Measurements from ENCODE around the gene JMJD8.

The JMJD8 gene

GRCh38 chr16:641326-642188 is 42.6 kb downstream of the JMJD8 start, which contains the start of gene MCRIP2:
Gene MCRIP2, plus strand, starts transcription at chr16:641828. Its CDS starts 164 bp downstream, at chr16:641992.
- peak; percentile 94 for DNase-seq (ENCODE audit: low spot score)

DNA sequence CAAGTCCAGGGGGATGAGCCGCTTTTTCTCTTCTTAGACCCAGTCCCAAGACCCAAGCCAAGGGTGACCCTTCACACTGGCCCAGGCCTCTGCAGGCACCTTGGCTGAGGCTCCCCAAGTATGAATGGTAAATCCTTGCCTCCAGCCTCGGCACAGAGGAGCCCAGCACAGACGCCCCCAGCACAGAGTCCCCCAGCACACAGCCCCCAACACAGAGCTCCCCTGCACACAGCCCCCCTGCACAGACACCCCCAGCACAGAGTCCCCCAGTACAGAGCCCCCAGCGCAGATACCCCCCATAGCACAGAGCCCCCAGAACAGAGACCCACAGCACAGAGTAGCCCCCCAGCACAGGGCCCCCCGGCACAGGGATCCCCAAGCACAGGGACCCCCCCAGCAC is 43.5 kb downstream of the JMJD8 start:
- DNase-seq (ENCODE audit: low spot score), result no peak

DNA sequence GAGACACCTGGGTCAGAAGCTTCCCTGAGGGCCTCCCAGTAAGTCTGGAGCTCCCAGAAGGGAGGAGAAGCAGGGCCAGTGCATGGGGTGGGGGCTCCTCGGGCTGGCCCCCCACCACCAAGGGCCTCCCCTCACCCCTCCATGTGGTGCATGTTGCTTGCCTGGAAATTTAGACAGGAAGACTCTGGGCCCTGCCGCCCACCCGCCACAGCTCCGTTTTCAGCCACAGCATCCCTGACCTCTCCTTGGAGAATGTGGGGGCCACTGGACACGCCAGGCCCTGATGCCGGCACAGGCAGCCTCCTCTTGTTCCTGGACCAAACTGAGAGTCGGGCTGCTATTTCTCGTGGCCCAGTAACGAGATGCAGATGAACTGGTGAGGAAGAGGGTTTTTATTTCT is 45.3 kb downstream of the JMJD8 start:
- no peak for DNase-seq (ENCODE audit: low spot score)

DNA sequence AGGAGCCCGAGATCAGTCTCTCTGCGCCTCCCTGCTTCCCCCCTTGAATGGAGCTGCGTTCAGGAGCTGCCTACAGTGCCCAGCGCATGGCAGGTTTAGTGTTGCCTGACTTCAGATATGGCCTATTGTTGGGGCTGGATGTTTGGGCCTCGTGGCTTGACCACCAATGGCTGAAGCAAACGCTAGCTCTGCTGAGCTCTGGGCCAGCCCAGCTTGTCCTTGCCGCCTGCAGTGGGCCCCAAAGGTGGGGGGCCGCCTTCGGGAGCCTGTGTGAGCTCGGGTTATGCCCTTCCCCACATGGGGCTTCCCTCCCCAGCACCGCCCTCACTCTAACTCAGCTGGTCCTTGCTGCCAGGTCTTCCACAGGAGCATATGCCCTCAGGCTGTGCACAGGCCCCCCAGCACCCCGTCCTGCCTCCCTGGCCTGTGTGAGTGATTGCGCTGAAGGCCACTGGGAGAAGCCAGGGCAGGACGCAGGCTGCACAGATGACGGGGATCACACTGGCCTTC is 46.0 kb downstream of the JMJD8 start:
- no peak for DNase-seq (ENCODE audit: low spot score)

DNA sequence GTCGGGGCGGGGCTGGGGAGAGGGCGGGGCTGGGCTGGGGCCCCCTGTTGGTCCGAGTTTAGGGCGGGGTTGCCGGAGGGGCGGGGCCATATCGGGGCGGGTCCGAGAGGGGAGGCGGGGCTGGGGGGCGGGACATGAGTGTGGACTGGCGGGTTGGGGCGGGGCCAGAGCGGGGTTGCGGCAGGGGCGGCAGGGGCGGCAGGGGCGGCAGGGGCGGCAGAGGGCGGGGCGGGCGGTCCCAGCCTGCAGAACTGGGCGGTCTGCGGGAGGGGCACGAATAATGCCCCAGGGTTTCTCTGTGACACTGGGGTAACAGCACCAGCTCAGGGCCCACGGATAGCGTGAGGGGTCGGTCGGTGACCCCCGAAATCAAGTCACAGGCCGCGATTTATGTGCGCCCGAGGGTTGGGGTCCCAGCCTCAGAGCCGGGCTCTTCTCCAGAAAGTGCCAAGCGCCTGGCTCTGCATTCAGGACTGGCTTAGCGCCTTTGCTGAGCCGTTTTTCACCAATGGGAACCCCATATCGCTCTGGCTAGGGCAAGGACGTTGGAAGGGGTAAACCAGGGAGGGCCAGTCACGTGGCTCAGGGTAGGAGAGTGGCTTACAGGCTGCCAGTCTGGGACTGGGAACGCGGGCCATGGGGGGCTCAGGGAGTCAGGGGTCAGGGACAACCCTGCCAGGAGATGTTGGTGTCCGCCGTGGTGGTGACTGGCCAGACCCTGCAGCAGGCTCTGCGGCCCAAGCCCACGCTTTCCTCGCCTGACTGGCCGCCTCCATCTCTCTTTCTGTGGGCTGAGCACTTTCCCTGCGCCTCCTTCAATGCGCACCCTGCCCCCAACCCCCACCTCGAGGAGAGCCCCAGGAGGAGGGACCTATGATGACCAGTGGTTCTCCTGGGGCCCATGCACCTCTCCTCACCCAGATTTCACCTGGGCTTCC is 46.8 kb downstream of the JMJD8 start:
- peak; percentile 98 for DNase-seq (ENCODE audit: low spot score)

GRCh38 chr16:636206-637080 is 47.7 kb downstream of the JMJD8 start, which contains the start of gene METTL26:
Gene METTL26, minus strand, starts transcription at chr16:636305. Its CDS starts 15 bp downstream, at chr16:636290.
- DNase-seq (ENCODE audit: low spot score), result peak; percentile 97

GRCh38 chr16:635573-636205 is 48.4 kb downstream of the JMJD8 start:
- DNase-seq (ENCODE audit: low spot score), result no peak

- DNase-seq (ENCODE audit: low spot score), result no peak
These were observed 49.1 kb downstream of the JMJD8 start for GRCh38 chr16:634996-635395.

DNA sequence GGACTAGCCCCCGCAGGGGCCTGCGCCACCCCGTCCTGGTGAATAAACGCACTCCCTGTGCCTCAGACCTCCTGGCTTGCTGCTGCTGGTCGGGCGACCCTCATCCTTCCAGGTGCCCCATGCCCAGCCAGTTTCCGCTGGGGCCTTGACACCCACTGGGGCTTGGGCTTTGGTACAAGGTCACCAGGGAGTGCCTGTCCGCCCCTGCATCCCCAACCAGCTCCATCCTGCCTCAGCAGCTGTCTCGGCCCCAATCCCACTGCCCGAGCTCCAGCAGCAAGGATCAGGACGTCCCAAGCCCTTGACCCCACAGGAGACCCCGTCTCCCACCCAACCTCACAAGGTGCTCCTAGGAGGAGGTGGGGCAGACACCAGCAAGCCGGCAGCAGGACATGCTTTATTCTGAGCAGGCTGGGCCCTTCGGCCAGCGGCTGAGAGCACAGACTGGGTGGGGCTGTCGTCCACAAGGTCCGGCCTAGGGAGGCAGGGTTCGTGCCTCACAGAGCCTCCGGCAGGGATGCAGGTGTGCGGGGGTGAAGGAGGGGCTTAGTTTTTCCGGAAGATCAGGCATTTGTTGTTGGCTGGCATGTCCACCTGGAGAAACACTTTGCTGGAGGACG is 50.0 kb downstream of the JMJD8 start:
- no peak for DNase-seq (ENCODE audit: low spot score)

- DNase-seq (ENCODE audit: low spot score), result no peak
These were observed 50.6 kb downstream of the JMJD8 start for GRCh38 chr16:633336-634050.

GRCh38 chr16:632486-633335 is 51.4 kb downstream of the JMJD8 start:
- no peak for DNase-seq (ENCODE audit: low spot score)

GRCh38 chr16:631808-632358 is 52.3 kb downstream of the JMJD8 start:
- DNase-seq (ENCODE audit: low spot score), result no peak

Data from HuH-7.5 (cell line).